HEK293 (cell line): Measurements from ENCODE around the gene MALSU1.

ENCODE experiments used
- BCL11A ChIP-seq: fragments of 450-650 bp; formaldehyde crosslinking; IDR thresholded peaks from 2 replicates; pipeline ENCODE4 v1.5.1; 2016; ENCODE audit warnings: low read depth, missing biosample characterization, missing genetic modification characterization
- FEZF1 ChIP-seq: fragments of 450-650 bp; formaldehyde crosslinking; IDR thresholded peaks from 2 replicates; pipeline ENCODE4 v1.5.1; 2016; ENCODE audit warnings: missing biosample characterization, missing genetic modification characterization
- REPIN1 ChIP-seq: fragments of 450-650 bp; formaldehyde crosslinking; IDR thresholded peaks from 2 replicates; pipeline ENCODE4 v1.5.1; 2017; ENCODE audit warnings: missing biosample characterization, missing genetic modification characterization, low read depth
- YY1 ChIP-seq: fragments of 450-650 bp; formaldehyde crosslinking; IDR thresholded peaks from 2 replicates; pipeline ENCODE4 v1.5.1; 2018; ENCODE audit warnings: missing biosample characterization, missing genetic modification characterization
- ZNF24 ChIP-seq: fragments of 450-650 bp; formaldehyde crosslinking; IDR thresholded peaks from 2 replicates; pipeline ENCODE4 v1.5.1; 2016; ENCODE audit warnings: missing biosample characterization, missing genetic modification characterization
- ZNF335 ChIP-seq: fragments of 450-650 bp; formaldehyde crosslinking; conservative IDR thresholded peaks from 2 replicates; pipeline ENCODE4 v1.5.1; 2016; ENCODE audit warnings: missing biosample characterization, missing genetic modification characterization
- ZNF37A ChIP-seq: fragments of 450-650 bp; IDR thresholded peaks from 2 replicates; pipeline ENCODE4 v1.5.1; 2018; ENCODE audit warnings: missing biosample characterization, missing genetic modification characterization
- ZNF558 ChIP-seq: fragments of 450-650 bp; formaldehyde crosslinking; IDR thresholded peaks from 2 replicates; pipeline ENCODE4 v1.5.1; 2016; ENCODE audit warnings: missing biosample characterization, missing genetic modification characterization
- ZNF596 ChIP-seq: fragments of 450-650 bp; IDR thresholded peaks from 2 replicates; pipeline ENCODE4 v1.5.0; 2018; ENCODE audit warnings: missing biosample characterization, mild to moderate bottlenecking, missing genetic modification characterization, moderate library complexity
- TF ChIP-seq, protein P1 (sequence below): fragments of 450-650 bp; formaldehyde crosslinking; IDR thresholded peaks from 2 replicates; pipeline ENCODE4 v1.5.1; 2016; ENCODE audit warnings: missing biosample characterization, missing genetic modification characterization

GRCh38 chr7:23268167-23268566 lies 31.0 kb upstream of the MALSU1 start:
- TF ChIP-seq ZNF558 (tag by site-specific recombination) (no peak), ZNF37A (tag by site-specific recombination) (no peak), ZNF24 (no peak), REPIN1 (tag by site-specific recombination) (no peak), FEZF1 (no peak), YY1 (tag by site-specific recombination) (no peak), ZNF596 (no peak), ZNF335 (tag by site-specific recombination) (no peak), BCL11A (tag by site-specific recombination) (no peak)
- TF ChIP-seq, protein P1, sequence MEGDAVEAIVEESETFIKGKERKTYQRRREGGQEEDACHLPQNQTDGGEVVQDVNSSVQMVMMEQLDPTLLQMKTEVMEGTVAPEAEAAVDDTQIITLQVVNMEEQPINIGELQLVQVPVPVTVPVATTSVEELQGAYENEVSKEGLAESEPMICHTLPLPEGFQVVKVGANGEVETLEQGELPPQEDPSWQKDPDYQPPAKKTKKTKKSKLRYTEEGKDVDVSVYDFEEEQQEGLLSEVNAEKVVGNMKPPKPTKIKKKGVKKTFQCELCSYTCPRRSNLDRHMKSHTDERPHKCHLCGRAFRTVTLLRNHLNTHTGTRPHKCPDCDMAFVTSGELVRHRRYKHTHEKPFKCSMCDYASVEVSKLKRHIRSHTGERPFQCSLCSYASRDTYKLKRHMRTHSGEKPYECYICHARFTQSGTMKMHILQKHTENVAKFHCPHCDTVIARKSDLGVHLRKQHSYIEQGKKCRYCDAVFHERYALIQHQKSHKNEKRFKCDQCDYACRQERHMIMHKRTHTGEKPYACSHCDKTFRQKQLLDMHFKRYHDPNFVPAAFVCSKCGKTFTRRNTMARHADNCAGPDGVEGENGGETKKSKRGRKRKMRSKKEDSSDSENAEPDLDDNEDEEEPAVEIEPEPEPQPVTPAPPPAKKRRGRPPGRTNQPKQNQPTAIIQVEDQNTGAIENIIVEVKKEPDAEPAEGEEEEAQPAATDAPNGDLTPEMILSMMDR (tag by site-specific recombination): no peak
